MM.1S (cell line): Measurements from ENCODE around the gene PLEKHM1.
A peak's percentile ranks its signal among the peaks of the same experiment; 100 is the strongest.

ENCODE experiments used
- DNase-seq: peaks from one replicate; pipeline ENCODE4 v3.0.0-alpha.2; 2015
- H2AFZ ChIP-seq: fragments of 300-600 bp; sonication (generic); 2 replicates; pipeline ENCODE4 v1.6.0; 2016; ENCODE audit warnings: antibody characterized with exemption, low read length
- H3F3A ChIP-seq: fragments of 300-600 bp; sonication (generic); 2 replicates; pipeline ENCODE4 v1.6.1; 2016; ENCODE audit warnings: mild to moderate bottlenecking, antibody characterized with exemption, low read length, moderate library complexity, mixed read lengths; ENCODE audit not compliant: insufficient read depth
- H3K27ac ChIP-seq: fragments of 300-600 bp; sonication (generic); 2 replicates; pipeline ENCODE4 v1.5.1; 2016; ENCODE audit warnings: mild to moderate bottlenecking, low read length
- H3K27me3 ChIP-seq: fragments of 300-600 bp; sonication (generic); replicated peaks from 2 replicates; pipeline ENCODE4 v1.6.0; 2016; ENCODE audit warnings: low read length; ENCODE audit not compliant: insufficient read depth
- H3K36me3 ChIP-seq: fragments of 300-600 bp; sonication (generic); replicated peaks from 2 replicates; pipeline ENCODE4 v1.6.1; 2016; ENCODE audit warnings: mild to moderate bottlenecking, low read length, mixed read lengths; ENCODE audit not compliant: insufficient read depth
- H3K4me1 ChIP-seq: fragments of 300-600 bp; sonication (generic); 2 replicates; pipeline ENCODE4 v1.6.1; 2016; ENCODE audit warnings: low read length, mixed read lengths
- H3K4me2 ChIP-seq: fragments of 300-600 bp; sonication (generic); 2 replicates; pipeline ENCODE4 v1.6.0; 2016; ENCODE audit warnings: low read depth, low read length
- H3K4me3 ChIP-seq: fragments of 300-600 bp; sonication (generic); 2 replicates; pipeline ENCODE4 v1.5.1; 2016; ENCODE audit warnings: low read length, mixed read lengths
- H3K79me2 ChIP-seq: fragments of 300-600 bp; sonication (generic); 2 replicates; pipeline ENCODE4 v1.6.1; 2016; ENCODE audit warnings: mixed run types, low read length, mixed read lengths
- H3K9ac ChIP-seq: fragments of 300-600 bp; sonication (generic); 2 replicates; pipeline ENCODE4 v1.6.1; 2016; ENCODE audit warnings: low read length, mixed read lengths
- H3K9me2 ChIP-seq: fragments of 300-600 bp; sonication (generic); replicated peaks from 2 replicates; pipeline ENCODE4 v1.6.1; 2016; ENCODE audit warnings: mild to moderate bottlenecking, low read length, mixed read lengths; ENCODE audit not compliant: insufficient read depth
- H3K9me3 ChIP-seq: fragments of 300-600 bp; sonication (generic); replicated peaks from 2 replicates; pipeline ENCODE4 v1.6.1; 2016; ENCODE audit warnings: mild to moderate bottlenecking, low read length, mixed read lengths; ENCODE audit not compliant: insufficient read depth
- H4K20me1 ChIP-seq: fragments of 300-600 bp; sonication (generic); 2 replicates; pipeline ENCODE4 v1.6.1; 2016; ENCODE audit warnings: mild to moderate bottlenecking, low read length, moderate library complexity, mixed read lengths; ENCODE audit not compliant: insufficient read depth
- EZH2 ChIP-seq: fragments of 300-600 bp; sonication (generic); optimal IDR thresholded peaks from 2 replicates; pipeline ENCODE3; 2017; ENCODE audit warnings: low read depth, mild to moderate bottlenecking, antibody characterized with exemption, low read length, mixed read lengths
- EZH2phosphoT487 ChIP-seq: fragments of 300-600 bp; sonication (generic); IDR thresholded peaks from 2 replicates; pipeline ENCODE4 v1.6.1; 2018; ENCODE audit warnings: antibody characterized with exemption, low read length
- TF ChIP-seq, protein P1 (sequence below): fragments of 300-600 bp; sonication (generic); IDR thresholded peaks from 2 replicates; pipeline ENCODE4 v1.5.1; 2016; ENCODE audit warnings: antibody characterized with exemption, low read length, mixed read lengths

The PLEKHM1 gene

DNA sequence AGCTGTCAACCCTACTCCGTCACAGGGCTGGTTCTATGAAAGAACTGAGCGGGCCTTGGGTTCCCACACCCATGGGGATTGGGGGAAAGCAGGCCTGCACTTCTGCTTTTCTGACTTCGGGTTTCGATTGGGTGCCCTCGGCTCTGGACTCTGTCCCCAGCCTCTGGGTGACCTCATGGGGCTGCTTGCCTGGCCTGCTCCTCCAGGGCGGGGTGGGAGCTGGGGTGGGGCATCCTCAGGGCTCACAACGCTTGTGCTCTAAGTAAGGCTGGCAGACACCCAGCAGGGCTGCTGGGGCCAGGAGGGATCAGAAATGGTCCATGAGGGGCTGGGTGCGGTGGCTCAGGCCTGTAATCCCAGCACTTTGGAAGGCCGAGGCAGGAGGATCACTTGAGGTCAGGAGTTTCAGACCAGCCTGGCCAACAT, 77.0 kb downstream of the PLEKHM1 start:
- no peaks in the 10 kb centered on the region for H4K20me1 ChIP-seq
- no peaks in the 10 kb centered on the region for H3K36me3 ChIP-seq
- TF ChIP-seq, protein P1, sequence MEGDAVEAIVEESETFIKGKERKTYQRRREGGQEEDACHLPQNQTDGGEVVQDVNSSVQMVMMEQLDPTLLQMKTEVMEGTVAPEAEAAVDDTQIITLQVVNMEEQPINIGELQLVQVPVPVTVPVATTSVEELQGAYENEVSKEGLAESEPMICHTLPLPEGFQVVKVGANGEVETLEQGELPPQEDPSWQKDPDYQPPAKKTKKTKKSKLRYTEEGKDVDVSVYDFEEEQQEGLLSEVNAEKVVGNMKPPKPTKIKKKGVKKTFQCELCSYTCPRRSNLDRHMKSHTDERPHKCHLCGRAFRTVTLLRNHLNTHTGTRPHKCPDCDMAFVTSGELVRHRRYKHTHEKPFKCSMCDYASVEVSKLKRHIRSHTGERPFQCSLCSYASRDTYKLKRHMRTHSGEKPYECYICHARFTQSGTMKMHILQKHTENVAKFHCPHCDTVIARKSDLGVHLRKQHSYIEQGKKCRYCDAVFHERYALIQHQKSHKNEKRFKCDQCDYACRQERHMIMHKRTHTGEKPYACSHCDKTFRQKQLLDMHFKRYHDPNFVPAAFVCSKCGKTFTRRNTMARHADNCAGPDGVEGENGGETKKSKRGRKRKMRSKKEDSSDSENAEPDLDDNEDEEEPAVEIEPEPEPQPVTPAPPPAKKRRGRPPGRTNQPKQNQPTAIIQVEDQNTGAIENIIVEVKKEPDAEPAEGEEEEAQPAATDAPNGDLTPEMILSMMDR: no peak
- no peak for TF ChIP-seq EZH2
- H3K9ac ChIP-seq: no peak overlapping the region
- no peak overlapping the region for H3K4me2 ChIP-seq
- peaks cover 3% of the 10 kb centered on the region; the same call in 1 of the 2 replicates for H3F3A ChIP-seq
- H3K9me2 ChIP-seq: no peaks in the 10 kb centered on the region
- no peaks in the 10 kb centered on the region for H3K9me3 ChIP-seq
- H3K4me1 ChIP-seq: peaks cover 25% of the 10 kb centered on the region
- H2AFZ ChIP-seq: no peak overlapping the region
- H3K27ac ChIP-seq: no peak overlapping the region
- H3K79me2 ChIP-seq: peaks cover 62% of the 10 kb centered on the region
- no peak overlapping the region for H3K4me3 ChIP-seq
- DNase-seq: no peak
- H3K27me3 ChIP-seq: no peaks in the 10 kb centered on the region

DNA sequence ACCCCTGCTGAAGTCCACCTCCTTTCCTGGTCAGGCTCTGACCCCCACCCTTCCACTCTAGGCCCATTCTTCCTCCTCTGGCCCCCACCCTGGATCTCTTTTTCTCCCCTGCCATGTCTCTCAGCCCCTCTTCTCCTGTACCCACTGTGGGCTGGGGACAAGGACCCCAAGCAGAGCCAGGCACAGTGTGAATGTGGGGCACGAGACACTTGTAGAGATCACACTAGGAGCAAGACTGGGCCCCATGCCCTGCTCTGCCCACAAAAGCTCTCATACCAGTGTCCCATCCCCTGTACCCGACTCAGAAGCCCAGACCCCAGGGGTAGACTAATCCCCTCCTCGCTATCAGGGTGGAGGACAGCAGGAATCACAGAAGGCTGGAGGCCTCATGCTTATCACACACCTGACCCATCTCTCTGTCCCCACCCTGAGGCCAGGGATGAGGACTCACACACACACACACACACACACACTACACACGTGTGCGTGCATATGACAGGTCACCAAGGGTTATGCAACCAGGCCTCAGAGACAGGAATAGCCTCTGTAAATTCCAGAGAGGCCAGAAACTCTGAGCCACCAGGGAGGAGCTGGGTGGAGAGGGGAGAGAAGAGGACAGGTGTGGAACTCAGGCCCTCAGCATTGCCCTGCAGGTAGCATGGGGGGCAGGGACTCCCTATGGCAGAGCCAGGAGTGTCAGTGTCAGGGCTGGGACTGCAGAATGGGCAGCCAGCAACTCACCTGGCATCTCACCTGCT, 79.0 kb downstream of the PLEKHM1 start:
- no peak overlapping the region for H3K4me3 ChIP-seq
- H3K9ac ChIP-seq: no peak overlapping the region
- no peaks in the 10 kb centered on the region for H4K20me1 ChIP-seq
- no peak for DNase-seq
- no peaks in the 10 kb centered on the region for H3K9me2 ChIP-seq
- TF ChIP-seq EZH2phosphoT487 (no peak), EZH2 (no peak)
- TF ChIP-seq, protein P1: no peak
- H3K27ac ChIP-seq: peak overlapping the region; percentile 8; the same call in 1 of the 2 replicates
- no peaks in the 10 kb centered on the region for H3K36me3 ChIP-seq
- H3F3A ChIP-seq: peaks cover 3% of the 10 kb centered on the region; the same call in 1 of the 2 replicates
- peaks cover 76% of the 10 kb centered on the region for H3K79me2 ChIP-seq
- peaks cover 32% of the 10 kb centered on the region for H3K4me1 ChIP-seq
- H3K9me3 ChIP-seq: no peaks in the 10 kb centered on the region
- H3K27me3 ChIP-seq: no peaks in the 10 kb centered on the region
- no peak overlapping the region for H2AFZ ChIP-seq
- H3K4me2 ChIP-seq: peak overlapping the region; percentile 96; the same call in 1 of the 2 replicates

DNA sequence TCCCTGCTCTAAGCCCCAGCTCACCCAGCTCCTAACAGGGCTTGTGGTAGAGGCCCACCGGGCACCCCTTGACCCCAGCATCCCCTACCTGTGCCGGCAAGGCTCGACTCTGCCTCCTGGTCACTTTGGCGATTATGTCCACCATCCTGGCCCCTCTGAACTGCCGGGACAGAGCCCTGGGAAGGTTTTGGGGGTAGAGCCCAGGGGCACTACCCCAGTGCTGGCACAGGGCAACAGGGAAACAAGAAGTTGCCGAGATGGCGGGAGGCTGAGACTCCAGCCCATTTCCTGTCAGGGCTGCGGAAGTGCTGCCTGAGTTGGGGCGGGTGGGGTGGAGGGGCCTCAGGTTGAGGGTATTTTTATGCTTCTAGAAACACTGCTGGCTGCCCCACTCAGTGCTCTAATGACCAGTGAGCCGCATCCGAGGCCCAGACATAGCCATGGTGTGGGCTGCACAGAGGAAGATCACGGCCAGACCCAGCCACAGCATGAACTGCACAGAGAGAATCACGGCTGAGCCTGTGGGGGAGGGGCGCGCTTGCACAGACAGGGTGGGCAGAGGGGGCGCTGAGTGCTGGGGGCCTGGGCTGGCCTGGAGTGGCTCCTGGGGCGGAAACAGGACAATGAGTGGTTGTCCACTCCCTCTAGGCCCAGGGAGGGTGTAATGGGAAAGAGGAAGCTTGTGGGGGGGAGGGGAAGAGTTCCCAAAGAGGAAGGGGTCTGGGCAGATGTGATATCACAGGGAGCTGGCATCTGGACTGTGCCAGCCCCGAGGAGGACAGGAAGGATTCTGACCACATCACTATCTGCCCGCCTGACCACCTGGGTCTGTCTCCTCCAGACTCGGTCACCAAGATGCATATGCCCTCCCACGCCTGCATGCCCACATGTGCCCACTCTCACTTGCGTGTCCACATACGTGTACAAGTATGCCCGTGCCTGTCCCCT, 80.1 kb downstream of the PLEKHM1 start:
- Histone ChIP-seq H3K4me2 (peak overlapping the region; percentile 96), H4K20me1 (no peaks in the 10 kb centered on the region), H3K27me3 (no peaks in the 10 kb centered on the region), H3K9me3 (no peaks in the 10 kb centered on the region), H3F3A (peaks cover 3% of the 10 kb centered on the region; the same call in 1 of the 2 replicates), H3K4me3 (peak overlapping the region; percentile 97), H3K27ac (peak overlapping the region; percentile 49; the same call in 1 of the 2 replicates), H3K4me1 (peaks cover 32% of the 10 kb centered on the region), H3K36me3 (no peaks in the 10 kb centered on the region), H3K79me2 (peaks cover 81% of the 10 kb centered on the region), H3K9ac (peak overlapping the region; percentile 83), H3K9me2 (no peaks in the 10 kb centered on the region), H2AFZ (peak overlapping the region; percentile 89)
- peak; percentile 57 for DNase-seq
- TF ChIP-seq, protein P1: no peak
- TF ChIP-seq EZH2phosphoT487 (no peak), EZH2 (no peak)
